Activated CD4-positive, alpha-beta T cell treated with anti-CD3 and anti-CD28 coated beads, Interleukin-2, amount 10 ng/mL, durations not matched to agents 7 days and 5 days (primary cell): Measurements from ENCODE around the gene CELSR1. TPM values are rescaled to one million over a fixed set of nuclear protein-coding genes. Genes with fewer than 3 reads are reported as not detected.

ENCODE experiments used
- CTCF ChIA-PET: fragments of 350-600 bp; sonication (Branson Sonifier 250); formaldehyde crosslinking; loops from one replicate; lab custom pipeline; 2021; ENCODE audit warnings: antibody characterized with exemption; lab: Charles Lee
- POLR2A ChIA-PET: fragments of 350-600 bp; sonication (Branson Sonifier 250); formaldehyde crosslinking; loops from one replicate; lab custom pipeline; 2021; ENCODE audit warnings: antibody characterized with exemption; lab: Charles Lee
- DNase-seq: peaks from one replicate; pipeline ENCODE4 v3.0.0-alpha.2; 2020
- H3K27ac Mint-ChIP-seq: one replicate; pipeline ENCODE4 v1.8.0; 2021; ENCODE audit warnings: mild to moderate bottlenecking, moderate library complexity, mixed read lengths
- H3K27me3 Mint-ChIP-seq: one replicate; pipeline ENCODE4 v1.8.0; 2021; ENCODE audit warnings: mixed read lengths
- H3K36me3 Mint-ChIP-seq: one replicate; pipeline ENCODE4 v1.8.0; 2021; ENCODE audit warnings: low read depth, mixed read lengths
- H3K4me1 Mint-ChIP-seq: one replicate; pipeline ENCODE4 v1.8.0; 2021; ENCODE audit warnings: mixed read lengths
- H3K4me3 Mint-ChIP-seq: one replicate; pipeline ENCODE4 v1.8.0; 2021; ENCODE audit warnings: mild to moderate bottlenecking, moderate library complexity, mixed read lengths
- H3K9me3 Mint-ChIP-seq: one replicate; pipeline ENCODE4 v1.8.0; 2021; ENCODE audit warnings: mixed read lengths
- total RNA-seq, 2 experiments: library from RNA; stranded (reverse); gene quantifications; one replicate each; pipeline ENCODE4 v1.2.3, GENCODE V29; 2021

CELSR1 gene
- total RNA-seq, result under 1 TPM; 0.20 to 0.23 TPM

DNA sequence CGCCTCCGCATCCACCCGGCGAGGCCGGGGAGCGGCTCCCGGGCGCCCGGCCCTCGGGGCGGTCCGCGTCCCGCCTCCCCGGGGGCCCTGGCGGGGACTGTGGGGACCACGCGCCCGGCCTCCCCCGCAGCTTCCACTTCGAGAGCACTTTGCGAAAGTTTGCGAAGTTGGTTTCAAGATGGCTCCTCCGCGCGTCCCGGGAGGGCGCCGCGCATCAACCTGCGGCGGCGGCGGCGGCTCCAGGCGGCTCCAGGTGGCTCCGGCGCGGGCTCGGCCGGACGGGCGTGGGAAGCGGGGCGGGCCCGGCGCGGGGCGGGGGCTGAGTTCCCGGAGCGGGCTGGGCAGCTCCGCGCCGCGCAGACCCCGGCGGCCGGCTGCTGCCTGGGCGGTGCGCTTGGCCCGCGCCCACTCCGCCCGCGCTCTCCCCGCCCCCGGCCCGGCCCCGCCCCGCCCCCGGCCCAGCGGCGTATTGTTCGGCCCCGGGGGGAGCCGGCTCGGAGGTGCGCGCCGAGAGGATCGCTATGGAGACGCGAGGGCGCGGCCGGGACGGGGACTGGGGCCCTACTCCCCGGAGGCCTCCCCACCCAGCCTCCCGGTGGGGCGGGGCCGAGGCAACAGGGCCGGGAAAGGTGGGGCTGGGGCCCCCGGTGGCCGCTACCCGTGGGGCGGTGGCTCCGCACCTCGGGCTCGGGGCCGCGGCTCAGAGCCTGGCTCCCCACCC, at the start of gene CELSR1:
TSS of gene CELSR1 (minus strand) at position 396 of the 721 bp plus-strand sequence. CDS start 450 bp downstream, outside the sequence.
- Mint-ChIP-seq H3K9me3 (no peaks in the 10 kb centered on the region), H3K27ac (no peak within 1 kb of the TSS), H3K27me3 (peaks cover 35% of the 10 kb centered on the region), H3K4me3 (no peak within 1 kb of the TSS), H3K4me1 (no peaks in the 10 kb centered on the region), H3K36me3 (no peaks in the 10 kb centered on the region)
- DNase-seq, result no peak
- ChIA-PET CTCF (interaction anchor here (1.7 kb wide), 1 partner anchor 170 kb away, joined by 8 read pairs; no protein-coding TSS in a partner anchor), POLR2A (no interaction called here)

DNA sequence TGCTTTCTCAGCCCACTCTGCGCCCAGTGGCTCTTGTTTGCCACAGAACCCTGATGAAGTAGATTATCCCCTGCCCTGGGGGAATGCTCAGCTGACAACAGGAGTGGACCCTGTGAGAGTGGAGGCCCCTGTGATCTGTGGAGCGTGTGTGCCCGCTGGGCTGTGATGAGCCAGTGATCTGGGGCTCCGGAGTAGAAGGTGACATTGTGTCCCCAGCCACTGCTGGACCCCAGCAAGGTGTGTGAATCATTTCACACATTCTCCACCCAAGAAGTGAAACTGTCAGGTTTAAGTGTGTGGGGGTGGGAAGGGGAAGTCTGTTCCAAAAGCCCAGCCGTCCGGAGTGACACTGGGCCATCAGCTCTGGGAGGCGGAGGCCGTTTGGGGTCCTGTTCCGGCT, 49.6 kb upstream of the CELSR1 start:
- peaks cover 2% of the 10 kb centered on the region for H3K36me3 Mint-ChIP-seq
- POLR2A ChIA-PET, result no interaction called here
- H3K4me1 Mint-ChIP-seq, result peaks cover 52% of the 10 kb centered on the region
- no peak for DNase-seq
- CTCF ChIA-PET, result no interaction called here
- no peaks in the 10 kb centered on the region for H3K27me3 Mint-ChIP-seq
- no peaks in the 10 kb centered on the region for H3K9me3 Mint-ChIP-seq
- peak overlapping the region; percentile 93 for H3K27ac Mint-ChIP-seq
- H3K4me3 Mint-ChIP-seq, result peak overlapping the region; percentile 70

- H3K4me1 Mint-ChIP-seq, result peaks cover 53% of the 10 kb centered on the region
Measured at GRCh38 chr22:46586531-46587011, 49.2 kb upstream of the CELSR1 start.

DNA sequence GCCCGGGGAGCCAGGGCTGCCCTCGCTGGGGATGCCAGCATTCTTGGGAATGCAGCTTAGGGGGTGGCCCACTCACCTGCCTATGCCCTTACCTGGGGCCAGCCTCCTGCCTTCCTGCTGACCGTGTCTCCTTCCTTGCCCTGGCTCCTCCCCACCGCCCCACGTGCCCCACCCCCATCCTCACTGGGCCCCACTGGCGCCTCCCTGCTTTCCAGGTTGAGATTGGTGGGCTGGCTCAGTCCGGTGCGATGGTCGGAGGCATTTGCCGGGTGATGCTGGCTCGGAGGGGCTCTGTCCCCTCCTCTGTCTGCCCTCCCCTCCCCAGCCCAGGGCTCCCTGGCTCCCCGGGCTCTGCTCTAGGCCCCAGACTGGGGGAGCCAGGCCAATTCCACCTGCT, 48.7 kb upstream of the CELSR1 start:
- Mint-ChIP-seq H3K27me3 (no peaks in the 10 kb centered on the region), H3K4me1 (peaks cover 54% of the 10 kb centered on the region), H3K36me3 (peaks cover 2% of the 10 kb centered on the region), H3K4me3 (no peak overlapping the region), H3K9me3 (no peaks in the 10 kb centered on the region), H3K27ac (no peak overlapping the region)
- no peak for DNase-seq
- POLR2A ChIA-PET, result no interaction called here
- CTCF ChIA-PET, result interaction anchor here (1.1 kb wide), 1 partner anchor 23 kb away, joined by 3 read pairs; no protein-coding TSS in a partner anchor

More at GRCh38 chr22:46586531-46587011, 49.2 kb upstream of the CELSR1 start:
- DNase-seq, result no peak
- peak overlapping the region; percentile 70 for H3K4me3 Mint-ChIP-seq
- ChIA-PET POLR2A (no interaction called here), CTCF (no interaction called here)
- H3K27ac Mint-ChIP-seq, result peak overlapping the region; percentile 93
- no peaks in the 10 kb centered on the region for H3K27me3 Mint-ChIP-seq
- H3K36me3 Mint-ChIP-seq, result peaks cover 2% of the 10 kb centered on the region
- no peaks in the 10 kb centered on the region for H3K9me3 Mint-ChIP-seq

- Mint-ChIP-seq H3K36me3 (peaks cover 2% of the 10 kb centered on the region), H3K27me3 (no peaks in the 10 kb centered on the region), H3K9me3 (no peaks in the 10 kb centered on the region), H3K4me3 (no peak overlapping the region), H3K4me1 (peaks cover 51% of the 10 kb centered on the region), H3K27ac (peak overlapping the region; percentile 69)
- DNase-seq, result no peak
- ChIA-PET CTCF (interaction anchor here (0.7 to 1.1 kb wide), 2 partner anchors 22 to 339 kb away, joined by 3 read pairs; no protein-coding TSS in a partner anchor), POLR2A (no interaction called here)
Measured at GRCh38 chr22:46585340-46586122, 48.1 kb upstream of the CELSR1 start.

- Mint-ChIP-seq H3K36me3 (peaks cover 2% of the 10 kb centered on the region), H3K27ac (no peak overlapping the region), H3K27me3 (no peaks in the 10 kb centered on the region), H3K4me3 (no peak overlapping the region), H3K9me3 (no peaks in the 10 kb centered on the region), H3K4me1 (peaks cover 55% of the 10 kb centered on the region)
- CTCF ChIA-PET, result no interaction called here
- POLR2A ChIA-PET, result no interaction called here
- no peak for DNase-seq
Measured at GRCh38 chr22:46584081-46584921, 46.9 kb upstream of the CELSR1 start.

DNA sequence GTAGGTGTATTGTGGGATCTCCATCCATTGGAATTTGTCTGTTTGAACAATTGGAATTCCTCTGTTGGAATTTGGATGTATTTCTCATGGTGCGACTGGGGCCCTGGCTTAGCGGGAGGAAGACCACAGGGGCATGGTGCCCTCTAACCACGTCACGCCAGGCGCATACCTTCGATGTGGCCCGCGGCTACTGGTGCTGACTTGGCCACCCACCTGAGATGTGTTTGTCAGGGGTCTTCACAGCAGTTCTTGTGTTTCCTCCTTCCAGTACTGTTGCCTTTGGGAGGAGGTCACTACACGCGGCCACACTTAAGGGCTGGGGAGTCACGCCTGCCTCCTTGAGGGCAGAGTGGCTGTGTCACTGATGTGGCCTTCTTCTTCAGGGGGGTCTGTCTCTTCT, 46.2 kb upstream of the CELSR1 start:
- POLR2A ChIA-PET, result no interaction called here
- H3K4me1 Mint-ChIP-seq, result peaks cover 58% of the 10 kb centered on the region
- no peaks in the 10 kb centered on the region for H3K27me3 Mint-ChIP-seq
- H3K36me3 Mint-ChIP-seq, result peaks cover 4% of the 10 kb centered on the region
- DNase-seq, result no peak
- H3K9me3 Mint-ChIP-seq, result no peaks in the 10 kb centered on the region
- no peak overlapping the region for H3K27ac Mint-ChIP-seq
- CTCF ChIA-PET, result interaction anchor here (1.4 kb wide), 1 partner anchor 8 kb away, joined by 3 read pairs; no protein-coding TSS in a partner anchor
- no peak overlapping the region for H3K4me3 Mint-ChIP-seq

DNA sequence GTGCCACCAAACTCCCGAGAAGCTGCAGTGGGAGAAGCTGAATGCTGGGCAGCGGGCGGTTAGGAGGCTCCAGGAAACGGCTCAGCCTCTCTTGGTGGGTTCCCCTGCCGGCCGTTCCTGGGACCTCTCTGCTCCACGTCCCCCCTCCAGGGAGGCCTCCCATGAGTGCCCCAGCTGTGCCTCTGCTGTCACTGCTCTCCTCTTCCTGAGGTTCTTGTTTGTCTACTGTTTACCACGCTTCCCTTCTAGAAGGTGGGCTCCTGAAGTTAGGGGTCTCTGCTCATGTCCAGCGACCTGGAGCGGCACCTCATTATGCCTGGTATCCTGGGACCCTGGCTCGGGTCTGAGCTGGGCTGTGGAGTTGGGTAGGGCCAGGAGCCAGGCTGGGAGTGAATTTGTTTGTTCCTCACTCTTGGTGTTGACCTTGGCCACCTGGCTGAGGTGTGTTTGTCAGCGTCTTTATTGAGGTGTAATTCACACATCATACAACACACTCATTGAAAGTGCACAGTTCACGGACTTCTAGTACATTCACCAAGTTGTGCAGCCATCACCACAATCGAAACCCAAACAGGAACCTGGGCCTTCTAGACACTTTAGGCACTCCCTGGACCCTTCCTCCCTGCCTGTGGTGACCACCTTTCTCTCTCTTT, 45.0 kb upstream of the CELSR1 start:
- no peak overlapping the region for H3K27ac Mint-ChIP-seq
- peaks cover 2% of the 10 kb centered on the region for H3K36me3 Mint-ChIP-seq
- no peaks in the 10 kb centered on the region for H3K27me3 Mint-ChIP-seq
- CTCF ChIA-PET, result interaction anchor here (1.4 to 2.1 kb wide), 2 partner anchors 9 to 19 kb away, joined by 3 to 6 read pairs; no protein-coding TSS in a partner anchor
- POLR2A ChIA-PET, result no interaction called here
- H3K4me3 Mint-ChIP-seq, result no peak overlapping the region
- no peak for DNase-seq
- no peaks in the 10 kb centered on the region for H3K9me3 Mint-ChIP-seq
- H3K4me1 Mint-ChIP-seq, result peaks cover 55% of the 10 kb centered on the region

- no peaks in the 10 kb centered on the region for H3K27me3 Mint-ChIP-seq
- no peak for DNase-seq
- peaks cover 2% of the 10 kb centered on the region for H3K36me3 Mint-ChIP-seq
- no peak overlapping the region for H3K27ac Mint-ChIP-seq
- H3K4me3 Mint-ChIP-seq, result no peak overlapping the region
- ChIA-PET POLR2A (no interaction called here), CTCF (interaction anchor here (2.1 kb wide), 1 partner anchor 18 kb away, joined by 6 read pairs; no protein-coding TSS in a partner anchor)
- H3K9me3 Mint-ChIP-seq, result no peaks in the 10 kb centered on the region
- peaks cover 48% of the 10 kb centered on the region for H3K4me1 Mint-ChIP-seq
Measured at GRCh38 chr22:46581538-46582244, 44.3 kb upstream of the CELSR1 start.

DNA sequence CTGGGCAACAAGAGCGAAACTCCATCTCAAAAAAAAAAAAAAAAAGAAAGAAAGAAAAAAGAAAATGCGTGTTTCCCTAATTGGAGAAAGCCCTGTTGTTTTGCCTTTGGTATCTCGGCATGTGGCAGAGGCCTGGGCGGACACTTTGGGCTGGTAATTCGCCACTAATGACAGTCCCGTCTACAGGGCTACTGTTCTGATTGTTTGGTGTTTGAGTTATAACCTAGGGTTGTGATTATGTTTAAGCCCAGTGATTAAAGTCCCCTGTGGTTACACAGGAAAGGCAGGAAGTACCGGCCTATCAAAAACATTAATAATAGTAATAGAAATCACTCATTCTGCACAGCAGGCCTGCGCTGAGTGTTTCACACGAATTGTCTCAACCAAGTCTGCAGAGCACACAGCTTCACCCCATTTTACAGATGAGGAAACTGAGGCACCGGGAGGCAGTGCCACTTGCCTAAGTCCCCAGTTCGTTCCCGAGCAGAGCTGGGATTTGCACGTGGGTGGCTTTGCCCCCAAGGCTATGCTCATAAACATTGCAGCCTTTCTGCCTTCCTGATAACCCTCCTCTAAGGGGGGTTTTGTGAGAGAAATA, 43.6 kb upstream of the CELSR1 start:
- POLR2A ChIA-PET, result no interaction called here
- H3K36me3 Mint-ChIP-seq, result peaks cover 2% of the 10 kb centered on the region
- no peaks in the 10 kb centered on the region for H3K9me3 Mint-ChIP-seq
- H3K4me3 Mint-ChIP-seq, result no peak overlapping the region
- H3K4me1 Mint-ChIP-seq, result peaks cover 48% of the 10 kb centered on the region
- H3K27me3 Mint-ChIP-seq, result no peaks in the 10 kb centered on the region
- no peak overlapping the region for H3K27ac Mint-ChIP-seq
- CTCF ChIA-PET, result interaction anchor here (2.1 kb wide), 1 partner anchor 18 kb away, joined by 6 read pairs; no protein-coding TSS in a partner anchor
- DNase-seq, result no peak

DNA sequence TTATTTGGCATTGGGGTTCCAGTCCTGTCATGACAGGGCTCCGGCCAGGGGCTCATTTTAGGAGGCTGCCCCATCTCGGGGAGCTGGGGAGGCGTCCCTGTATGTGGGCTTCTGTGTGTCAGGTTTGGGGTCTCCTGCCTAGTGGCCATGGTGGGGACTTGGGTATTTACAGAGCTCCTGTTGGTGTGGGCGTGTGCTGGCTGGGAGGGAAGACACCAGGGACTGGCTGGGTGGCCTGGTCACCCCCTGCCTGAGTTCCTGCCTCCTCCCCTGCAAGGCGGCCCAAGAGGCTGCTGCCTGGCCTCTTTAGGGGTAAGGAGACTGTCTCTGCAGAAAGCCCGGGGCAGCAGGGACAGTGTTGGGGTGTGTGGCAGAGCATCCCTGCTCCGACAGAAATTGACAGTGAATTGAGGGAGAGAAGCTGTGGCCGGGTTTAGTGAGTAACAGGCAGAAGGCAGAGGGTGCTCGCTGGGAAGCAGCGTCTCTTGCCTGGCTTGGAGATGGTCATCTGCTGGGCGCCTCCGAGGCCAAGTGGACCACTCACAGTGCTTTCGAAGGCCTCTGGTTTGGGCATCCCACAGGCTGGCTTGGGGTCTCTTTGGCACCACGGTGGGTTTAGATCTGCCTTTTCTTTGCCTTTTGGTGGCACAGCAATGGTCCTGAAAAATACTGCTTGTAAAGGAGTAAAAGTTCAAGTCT, 42.5 kb upstream of the CELSR1 start:
- no peak for DNase-seq
- H3K27ac Mint-ChIP-seq, result no peak overlapping the region
- CTCF ChIA-PET, result no interaction called here
- POLR2A ChIA-PET, result no interaction called here
- no peaks in the 10 kb centered on the region for H3K27me3 Mint-ChIP-seq
- no peaks in the 10 kb centered on the region for H3K9me3 Mint-ChIP-seq
- H3K4me3 Mint-ChIP-seq, result peak overlapping the region; percentile 10
- peaks cover 2% of the 10 kb centered on the region for H3K36me3 Mint-ChIP-seq
- peaks cover 57% of the 10 kb centered on the region for H3K4me1 Mint-ChIP-seq
